H1 (cell line): ENCODE results near the gene AGPAT2. TPM values are rescaled to one million over a fixed set of nuclear protein-coding genes. Genes with fewer than 3 reads are reported as not detected.

Experiments
- CTCF ChIA-PET: fragments of 300-600 bp; sonication (Branson Sonifier 250); formaldehyde crosslinking; loops from one replicate; lab custom pipeline; 2021; ENCODE audit not compliant: partially characterized antibody; lab: Charles Lee
- POLR2A ChIA-PET: fragments of 300-600 bp; sonication (Branson Sonifier 250); formaldehyde crosslinking; loops from one replicate; lab custom pipeline; 2021; ENCODE audit warnings: inconsistent platforms; ENCODE audit not compliant: partially characterized antibody; lab: Charles Lee
- DNase-seq, 2 experiments: peaks; one replicate each; pipeline versions ENCODE4 v3.0.0 to v3.0.0-alpha.2; 2010 to 2022; ENCODE audit warnings: low spot score in 2 of 2, low read depth in 1 of 2, mixed read lengths in 1 of 2
- FAIRE-seq: peaks from 2 replicates; lab custom pipeline; 2011; peaks lifted over from hg19 to GRCh38; lab: Jason Lieb, UNC
- H2AFZ ChIP-seq: 2 replicates; pipeline ENCODE4 v1.8.1; 2012; ENCODE audit warnings: low read length, inconsistent platforms
- H2AK5ac ChIP-seq: 2 replicates; pipeline ENCODE4 v1.6.1; 2013; ENCODE audit warnings: low read depth, low read length
- H2BK120ac ChIP-seq: replicated peaks from 2 replicates; pipeline ENCODE3; 2013; ENCODE audit warnings: low read depth, low read length, inconsistent platforms
- H2BK12ac ChIP-seq: 2 replicates; pipeline ENCODE4 v1.6.1; 2013; ENCODE audit warnings: low read depth, low read length
- H2BK15ac ChIP-seq: 2 replicates; pipeline ENCODE4 v1.6.1; 2013; ENCODE audit warnings: low read length
- H2BK20ac ChIP-seq: 2 replicates; pipeline ENCODE4 v1.6.1; 2013; ENCODE audit warnings: low read length
- H2BK5ac ChIP-seq: 2 replicates; pipeline ENCODE4 v1.6.1; 2013; ENCODE audit warnings: low read depth, low read length
- H3K14ac ChIP-seq: 2 replicates; pipeline ENCODE4 v1.6.1; 2013; ENCODE audit warnings: inconsistent platforms; ENCODE audit not compliant: insufficient read length
- H3K18ac ChIP-seq: 2 replicates; pipeline ENCODE4 v1.6.1; 2013; ENCODE audit warnings: low read length; ENCODE audit errors: extremely low read depth
- H3K23ac ChIP-seq: 2 replicates; pipeline ENCODE4 v1.6.1; 2013; ENCODE audit warnings: inconsistent platforms; ENCODE audit not compliant: insufficient read length
- H3K23me2 ChIP-seq: 2 replicates; pipeline ENCODE4 v1.6.1; 2013; ENCODE audit warnings: low read depth, low read length
- H3K27ac ChIP-seq: 2 replicates; pipeline ENCODE4 v1.6.1; 2011; ENCODE audit warnings: low read depth, low read length, inconsistent platforms
- H3K27me3 ChIP-seq, 4 experiments: replicated peaks in 1 of 4; 1 replicate in 1 of 4; 2 replicates in 3 of 4; pipeline versions ENCODE4 v1.6.1 to v1.8.1; 2011 to 2013; ENCODE audit warnings: low read length in 3 of 4, mild to moderate bottlenecking in 3 of 4, inconsistent platforms in 2 of 4, mixed read lengths in 2 of 4, moderate library complexity in 1 of 4; ENCODE audit not compliant: control insufficient read depth in 3 of 4, insufficient read depth in 3 of 4; ENCODE audit errors: extremely low read depth in 1 of 4
- H3K36me3 ChIP-seq, 4 experiments: 2 replicates each; pipeline versions ENCODE4 v1.6.1 to v1.8.1; 2011 to 2013; ENCODE audit warnings: mild to moderate bottlenecking in 4 of 4, low read length in 3 of 4, moderate library complexity in 2 of 4, control low read depth in 1 of 4, inconsistent platforms in 1 of 4; ENCODE audit not compliant: insufficient read depth in 4 of 4, control insufficient read depth in 2 of 4
- H3K4ac ChIP-seq: replicated peaks from 2 replicates; pipeline ENCODE3; 2013; ENCODE audit warnings: low read length, low read depth, mixed read lengths, inconsistent platforms; ENCODE audit not compliant: insufficient read length
- H3K4me1 ChIP-seq, 4 experiments: replicated peaks in 1 of 4; 1 replicate in 1 of 4; 2 replicates in 3 of 4; pipeline versions ENCODE4 v1.6.1 to v1.8.1; 2011 to 2013; ENCODE audit warnings: low read length in 3 of 4, inconsistent platforms in 2 of 4, mixed read lengths in 1 of 4; ENCODE audit not compliant: insufficient read depth in 4 of 4, control insufficient read depth in 3 of 4
- H3K4me2 ChIP-seq, 2 experiments: 2 replicates each; pipeline versions ENCODE4 v1.6.1 to v1.8.1; 2011 to 2013; ENCODE audit warnings: low read depth in 2 of 2, low read length in 2 of 2, control low read depth in 1 of 2, inconsistent platforms in 1 of 2, mild to moderate bottlenecking in 1 of 2; ENCODE audit not compliant: insufficient read depth in 1 of 2
- H3K4me3 ChIP-seq, 4 experiments: fragments of 200-600, 300-600 bp in 1 of 4; sonication (generic), shearing (Covaris generic), sonication (Bioruptor Twin) in 1 of 4; 2 replicates each; pipeline versions ENCODE4 v1.5.1 to v1.8.1; 2011 to 2016; ENCODE audit warnings: low read length in 4 of 4, low read depth in 3 of 4, control low read depth in 2 of 4, inconsistent platforms in 2 of 4, mild to moderate bottlenecking in 2 of 4, mixed read lengths in 1 of 4, moderate library complexity in 1 of 4; ENCODE audit not compliant: insufficient read depth in 2 of 4; ENCODE audit errors: extremely low read depth in 1 of 4
- H3K56ac ChIP-seq: replicated peaks from 2 replicates; pipeline ENCODE3; 2013; ENCODE audit warnings: low read depth, mild to moderate bottlenecking, mixed read lengths, low read length, inconsistent platforms; ENCODE audit not compliant: insufficient read length
- H3K79me1 ChIP-seq: 2 replicates; pipeline ENCODE4 v1.6.1; 2013; ENCODE audit warnings: low read depth, low read length, control low read depth
- H3K79me2 ChIP-seq, 2 experiments: 2 replicates each; pipeline versions ENCODE4 v1.6.1 to v1.8.1; 2012 to 2013; ENCODE audit warnings: low read length in 2 of 2, mild to moderate bottlenecking in 2 of 2, inconsistent platforms in 1 of 2; ENCODE audit not compliant: insufficient read depth in 2 of 2, control insufficient read depth in 1 of 2
- H3K9ac ChIP-seq, 4 experiments: replicated peaks in 1 of 4; 1 replicate in 1 of 4; 2 replicates in 3 of 4; pipeline versions ENCODE4 v1.6.1 to v1.8.1; 2011 to 2013; ENCODE audit warnings: low read depth in 3 of 4, low read length in 3 of 4, control low read depth in 2 of 4, mild to moderate bottlenecking in 2 of 4, moderate library complexity in 2 of 4, inconsistent platforms in 1 of 4; ENCODE audit errors: extremely low read depth in 1 of 4
- H3K9me3 ChIP-seq, 2 experiments: 2 replicates each; pipeline versions ENCODE4 v1.6.1 to v1.8.1; 2012 to 2013; ENCODE audit warnings: mild to moderate bottlenecking in 2 of 2, moderate library complexity in 2 of 2, control low read depth in 1 of 2, inconsistent platforms in 1 of 2, low read depth in 1 of 2, low read length in 1 of 2, mixed read lengths in 1 of 2; ENCODE audit not compliant: insufficient read depth in 2 of 2
- H4K20me1 ChIP-seq, 2 experiments: replicated peaks in 1 of 2; 2 replicates each; pipeline versions ENCODE3 to v1.8.1; 2011 to 2013; ENCODE audit warnings: inconsistent platforms in 2 of 2, low read length in 2 of 2, mild to moderate bottlenecking in 1 of 2; ENCODE audit not compliant: insufficient read depth in 2 of 2, control insufficient read depth in 1 of 2
- H4K5ac ChIP-seq: 2 replicates; pipeline ENCODE4 v1.6.1; 2013; ENCODE audit warnings: low read length, low read depth, mixed read lengths, inconsistent platforms; ENCODE audit not compliant: insufficient read length
- H4K8ac ChIP-seq: 2 replicates; pipeline ENCODE4 v1.8.0; 2013; ENCODE audit warnings: mild to moderate bottlenecking, moderate library complexity, low read length, inconsistent platforms; ENCODE audit not compliant: insufficient read depth; ENCODE audit errors: extremely low read depth
- H4K91ac ChIP-seq: replicated peaks from 2 replicates; pipeline ENCODE3; 2013; ENCODE audit warnings: low read length, mixed read lengths, inconsistent platforms; ENCODE audit not compliant: insufficient read length
- BCL11A ChIP-seq, 2 experiments: IDR thresholded peaks; one replicate each; pipeline ENCODE4 v1.6.1; 2011; ENCODE audit warnings: low read depth in 2 of 2, low read length in 2 of 2, mild to moderate bottlenecking in 2 of 2
- CBX5 ChIP-seq: fragments of 300-800, 300-1000 bp; sonication (generic); IDR thresholded peaks from 2 replicates; pipeline ENCODE4 v1.7.1; 2016; ENCODE audit warnings: antibody characterized with exemption, low read length, low read depth
- EP300 ChIP-seq, 2 experiments: IDR thresholded peaks; 1 replicate in 1 of 2; 2 replicates in 1 of 2; pipeline ENCODE4 v1.6.1; 2011 to 2012; ENCODE audit warnings: low read depth in 2 of 2, low read length in 2 of 2, mild to moderate bottlenecking in 2 of 2, borderline replicate concordance in 1 of 2, inconsistent platforms in 1 of 2, moderate library complexity in 1 of 2
- JUN ChIP-seq: IDR thresholded peaks from 2 replicates; pipeline ENCODE4 v1.6.1; 2011; ENCODE audit warnings: low read depth, mild to moderate bottlenecking, improper control_type of control experiment, low read length
- KDM1A ChIP-seq: fragments of 200-600, 300-600 bp; sonication (generic); IDR thresholded peaks from 2 replicates; pipeline ENCODE4 v1.7.1; 2016; ENCODE audit warnings: mild to moderate bottlenecking, low read length, borderline replicate concordance
- NRF1 ChIP-seq: IDR thresholded peaks from 2 replicates; pipeline ENCODE4 v1.6.1; 2011; ENCODE audit warnings: mild to moderate bottlenecking, low read depth, low read length, improper control_type of control experiment
- RXRA ChIP-seq: IDR thresholded peaks from 2 replicates; pipeline ENCODE4 v1.6.1; 2011; ENCODE audit warnings: low read depth, mild to moderate bottlenecking, low read length, moderate library complexity; ENCODE audit not compliant: insufficient read depth
- SUZ12 ChIP-seq: fragments of 200-600 bp; sonication (generic); IDR thresholded peaks from 2 replicates; pipeline ENCODE4 v1.6.1; 2012; ENCODE audit warnings: mild to moderate bottlenecking, inconsistent platforms, low read length, moderate library complexity, mixed read lengths
- WGBS, 2 experiments: shearing (Covaris generic) in 1 of 2; methylation state at CpG; one replicate each; pipeline versions ENCODE4 v1.1.6 to v1.1.7; 2013 to 2015; ENCODE audit warnings: low lambda C conversion rate in 2 of 2, mixed read lengths in 2 of 2, inconsistent platforms in 1 of 2, low coverage in 1 of 2, missing lambda C conversion rate in 1 of 2; ENCODE audit not compliant: insufficient replicate concordance in 2 of 2, insufficient coverage in 1 of 2, insufficient read length in 1 of 2; ENCODE audit errors: extremely low coverage in 1 of 2, missing lambda C conversion rate in 1 of 2; 5-methylcytosine and 5-hydroxymethylcytosine counted together
- polyA plus RNA-seq, 7 experiments: library from polyadenylated mRNA; depleted of rRNA in 3 of 7; stranded (reverse) in 5 of 7; unstranded in 2 of 7; fragments of >200 nt in 5 of 7; fragments of 200-250 nt in 2 of 7; gene quantifications; 1 replicate in 5 of 7; 2 replicates in 1 of 7; 4 replicates in 1 of 7; pipeline versions ENCODE4 v1.2.1 to v1.2.3, GENCODE V29; 2011 to 2013; ENCODE audit warnings: missing spikeins in 2 of 7, mixed read lengths in 2 of 7
- total RNA-seq: library from RNA; stranded (reverse); fragmentation: NEBNext Ultra II Directional; extraction: Animal tissue kit (Norgen Biotek cat#: 25700); gene quantifications from 2 replicates; pipeline ENCODE4 v1.2.1, GENCODE V29; 2021
- TF ChIP-seq, protein P1 (sequence below): IDR thresholded peaks from 2 replicates; pipeline ENCODE4 v1.6.1; 2012; ENCODE audit warnings: low read length, inconsistent platforms

Gene AGPAT2
- total and polyA plus RNA-seq, 2 of the 8 experiments (the other 6 are each of a cell fraction or from before 2014, with no cell fraction given), result 31.6 to 37.6 TPM

DNA sequence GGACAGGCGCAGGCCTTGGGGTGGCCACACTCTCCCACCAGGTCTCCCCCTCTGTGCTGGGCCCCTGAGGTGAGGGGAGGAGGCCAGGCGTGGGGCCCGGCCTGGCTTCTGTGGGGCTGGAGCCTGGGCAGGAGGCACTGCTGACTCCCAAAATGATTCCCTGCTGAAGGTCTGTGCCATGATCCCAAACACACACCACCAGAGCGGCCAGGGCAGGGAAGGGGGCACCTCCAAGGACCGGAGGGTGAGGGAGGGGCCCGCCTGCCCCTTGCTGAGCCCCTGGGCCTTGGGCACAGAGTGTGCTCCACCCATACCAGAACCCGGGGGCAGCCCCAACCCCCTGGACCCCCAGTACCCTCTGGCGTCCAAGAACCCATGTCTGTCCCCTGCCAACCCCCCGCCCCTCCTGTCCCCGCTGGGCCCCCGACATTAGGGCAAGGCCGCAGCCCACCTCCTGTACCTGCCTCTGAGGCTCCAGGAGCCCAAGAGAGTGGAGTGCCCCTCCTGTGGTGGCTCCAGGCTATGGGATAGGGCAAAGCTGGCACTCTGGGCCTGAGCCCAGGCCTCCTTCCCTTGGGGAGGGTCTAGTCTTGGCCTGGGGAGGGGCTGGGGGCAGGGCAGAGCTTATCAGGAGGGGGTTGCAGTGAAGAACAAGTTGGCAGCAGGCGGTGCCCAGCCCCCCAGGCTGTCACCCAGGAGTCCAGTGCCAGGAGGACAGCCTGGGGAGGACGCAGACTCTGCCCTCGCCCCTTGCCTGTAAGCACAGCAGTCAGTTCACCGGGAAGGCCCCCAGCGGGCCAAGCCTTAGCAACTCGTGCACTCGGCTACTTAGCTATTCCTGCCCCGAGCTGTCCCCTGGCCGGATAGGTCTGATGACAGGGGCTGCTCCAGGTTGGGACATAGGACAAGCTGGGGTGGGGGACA, 27.1 kb downstream of the AGPAT2 start:
- Histone ChIP-seq H3K4me2 (no peak overlapping the region), H2BK120ac (no peak overlapping the region), H2BK5ac (no peak overlapping the region), H3K23ac (no peak overlapping the region), H3K23me2 (no peaks in the 10 kb centered on the region), H3K9ac (no peak overlapping the region), H3K4me3 (no peak overlapping the region), H3K4ac (no peak overlapping the region), H4K91ac (no peak overlapping the region), H3K27me3 (no peaks in the 10 kb centered on the region; a peak in 3 of 7 replicates), H3K56ac (no peak overlapping the region), H3K79me1 (no peaks in the 10 kb centered on the region), H3K9me3 (no peaks in the 10 kb centered on the region), H2AK5ac (no peak overlapping the region), H4K5ac (no peak overlapping the region), H3K36me3 (no peaks in the 10 kb centered on the region), H3K27ac (no peak overlapping the region), H3K18ac (no peak overlapping the region), H4K20me1 (peaks cover 0 to 1% of the 10 kb centered on the region in 2 experiments), H2BK20ac (no peak overlapping the region), H4K8ac (no peak overlapping the region), H3K14ac (no peak overlapping the region), H2BK12ac (no peak overlapping the region), H2BK15ac (no peak overlapping the region), H3K79me2 (no peaks in the 10 kb centered on the region), H2AFZ (no peak overlapping the region), H3K4me1 (no peaks in the 10 kb centered on the region; a peak in 1 of 7 replicates)
- CTCF ChIA-PET, result interaction anchor here (0.7 to 3.9 kb wide), 8 partner anchors 8 to 172 kb away, joined by 3 to 21 read pairs (median 4); no protein-coding TSS in a partner anchor
- DNase-seq (peak in 1 of 2 experiments; percentile 42), FAIRE-seq (no peak)
- POLR2A ChIA-PET, result interaction anchor here (0.8 kb wide), 1 partner anchor 16 kb away, joined by 3 read pairs; no protein-coding TSS in a partner anchor
- 75% methylated on average over 13 of the region's 21 CpGs; no CpG with 5 or more reads in 1 of the 2 experiments for WGBS, 2 experiments
- no peak for TF ChIP-seq CBX5
- no peak for TF ChIP-seq NRF1
- TF ChIP-seq EP300 (IDR thresholded peaks at IDR 0.05; ENCODE audit: borderline replicate concordance in 1 of 2, low read depth in 2 of 2, low read length in 2 of 2), result no peak
- TF ChIP-seq RXRA, result no peak
- TF ChIP-seq JUN, result no peak
- TF ChIP-seq, protein P1, sequence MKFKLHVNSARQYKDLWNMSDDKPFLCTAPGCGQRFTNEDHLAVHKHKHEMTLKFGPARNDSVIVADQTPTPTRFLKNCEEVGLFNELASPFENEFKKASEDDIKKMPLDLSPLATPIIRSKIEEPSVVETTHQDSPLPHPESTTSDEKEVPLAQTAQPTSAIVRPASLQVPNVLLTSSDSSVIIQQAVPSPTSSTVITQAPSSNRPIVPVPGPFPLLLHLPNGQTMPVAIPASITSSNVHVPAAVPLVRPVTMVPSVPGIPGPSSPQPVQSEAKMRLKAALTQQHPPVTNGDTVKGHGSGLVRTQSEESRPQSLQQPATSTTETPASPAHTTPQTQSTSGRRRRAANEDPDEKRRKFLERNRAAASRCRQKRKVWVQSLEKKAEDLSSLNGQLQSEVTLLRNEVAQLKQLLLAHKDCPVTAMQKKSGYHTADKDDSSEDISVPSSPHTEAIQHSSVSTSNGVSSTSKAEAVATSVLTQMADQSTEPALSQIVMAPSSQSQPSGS, result no peak
- no peak for TF ChIP-seq BCL11A (IDR thresholded peaks at IDR 0.05; ENCODE audit: low read depth in 2 of 2, low read length in 2 of 2)
- TF ChIP-seq SUZ12, result no peak
- no peak for TF ChIP-seq KDM1A
